AG09309 (cell line): ENCODE measurements around the gene ZNF487.

Experiments
- DNase-seq: peaks from one replicate; pipeline ENCODE4 v3.0.0-alpha.2; 2010; ENCODE audit warnings: low read depth
- H3K4me3 ChIP-seq: 2 replicates; pipeline ENCODE4 v1.5.1; 2011; ENCODE audit warnings: mild to moderate bottlenecking, low read depth, low read length, moderate library complexity; ENCODE audit not compliant: control insufficient read depth
- CTCF ChIP-seq: IDR thresholded peaks from 2 replicates; pipeline ENCODE4 v1.5.1; 2011; ENCODE audit warnings: mild to moderate bottlenecking, low read depth, low read length, inconsistent platforms; ENCODE audit not compliant: insufficient read depth, control insufficient read depth; ENCODE audit errors: missing control alignments

The ZNF487 gene

GRCh38 chr10:43436291-43437140 is at the start of gene ZNF487:
ZNF487 (plus strand) TSS chr10:43437111; CDS start chr10:43475814, 38,703 bp downstream.
- peak; percentile 1 for TF ChIP-seq CTCF
- peak within 1 kb of the TSS; percentile 60 for H3K4me3 ChIP-seq
- DNase-seq = peak; percentile 43

GRCh38 chr10:43387678-43388032 is 49.3 kb upstream of the ZNF487 start:
- DNase-seq = no peak
- TF ChIP-seq CTCF = no peak
- no peak overlapping the region for H3K4me3 ChIP-seq

- TF ChIP-seq CTCF = no peak
- DNase-seq = no peak
- H3K4me3 ChIP-seq = no peak overlapping the region
Observed at GRCh38 chr10:43389867-43390266, 47.0 kb upstream of the ZNF487 start.

GRCh38 chr10:43390333-43390732 is 46.6 kb upstream of the ZNF487 start:
- H3K4me3 ChIP-seq = no peak overlapping the region
- TF ChIP-seq CTCF = no peak
- no peak for DNase-seq

- no peak for DNase-seq
- TF ChIP-seq CTCF = peak; percentile 70
- no peak overlapping the region for H3K4me3 ChIP-seq
Observed at GRCh38 chr10:43390759-43391158, 46.2 kb upstream of the ZNF487 start.

GRCh38 chr10:43391496-43391895 is 45.4 kb upstream of the ZNF487 start:
- no peak overlapping the region for H3K4me3 ChIP-seq
- DNase-seq = no peak
- TF ChIP-seq CTCF = no peak
